HepG2 (cell line): Measurements from ENCODE around the gene SPTSSA. TPM values are rescaled to one million over a fixed set of nuclear protein-coding genes. Genes with fewer than 3 reads are reported as not detected.

ENCODE experiments used
- BCL6 ChIP-seq: IDR thresholded peaks from 2 replicates; pipeline ENCODE4 v1.6.1; 2016; ENCODE audit warnings: missing genetic modification reagents, missing compliant biosample characterization
- MEF2D ChIP-seq: sonication (generic); formaldehyde crosslinking; IDR thresholded peaks from 2 replicates; pipeline ENCODE4 v1.5.1; 2020; ENCODE audit warnings: mild to moderate bottlenecking, missing genetic modification reagents
- NR2C2 ChIP-seq: sonication (generic); formaldehyde crosslinking; IDR thresholded peaks from 2 replicates; pipeline ENCODE4 v1.4.0; 2020; ENCODE audit warnings: missing genetic modification reagents, mild to moderate bottlenecking, moderate library complexity, borderline replicate concordance
- RNF2 ChIP-seq: fragments of 450-650 bp; conservative IDR thresholded peaks from 2 replicates; pipeline ENCODE4 v1.6.1; 2016; ENCODE audit warnings: low read depth
- SKIL ChIP-seq: sonication (generic); formaldehyde crosslinking; IDR thresholded peaks from 2 replicates; pipeline ENCODE4 v1.8.0; 2022; ENCODE audit warnings: missing genetic modification reagents, mild to moderate bottlenecking, moderate library complexity, borderline replicate concordance
- TEAD3 ChIP-seq: optimal IDR thresholded peaks from 2 replicates; pipeline ENCODE3; 2016; ENCODE audit warnings: borderline replicate concordance
- ZBED4 ChIP-seq: sonication (generic); formaldehyde crosslinking; IDR thresholded peaks from 2 replicates; pipeline ENCODE4 v1.4.0; 2020; ENCODE audit warnings: missing genetic modification reagents, borderline replicate concordance
- ZNF547 ChIP-seq: sonication (generic); formaldehyde crosslinking; IDR thresholded peaks from 2 replicates; pipeline ENCODE4 v1.5.1; 2020; ENCODE audit warnings: mild to moderate bottlenecking, missing genetic modification reagents
- polyA plus RNA-seq, 8 experiments: library from polyadenylated mRNA; depleted of rRNA in 3 of 8; stranded (reverse) in 7 of 8; unstranded in 1 of 8; fragments of >200 nt; fragmentation: Illumina TruSeq in 4 of 8; extraction: Trizol in 4 of 8; gene quantifications; 2 replicates each; pipeline versions ENCODE4 v1.2.1 to v1.2.3, GENCODE V29; 2011 to 2016; ENCODE audit warnings: low read depth in 4 of 8, missing spikeins in 1 of 8, mixed read lengths in 1 of 8; ENCODE audit not compliant: insufficient read depth in 1 of 8
- total RNA-seq, 5 experiments: library from RNA; depleted of rRNA; stranded (reverse); fragments of >200 nt; fragmentation: Illumina TruSeq; extraction: Trizol; gene quantifications; 2 replicates each; pipeline ENCODE4 v1.2.3, GENCODE V29; 2016; ENCODE audit warnings: low read depth in 1 of 5
- TF ChIP-seq, protein P1 (sequence below): sonication (generic); formaldehyde crosslinking; IDR thresholded peaks from 2 replicates; pipeline ENCODE4 v1.5.0; 2020; ENCODE audit warnings: mild to moderate bottlenecking, missing genetic modification reagents, moderate library complexity
- TF ChIP-seq, protein P2 (sequence below), 2 experiments: IDR thresholded peaks; 2 replicates each; pipeline ENCODE4 v1.6.1; 2011 to 2012; ENCODE audit warnings: low read length in 2 of 2, borderline replicate concordance in 1 of 2, low read depth in 1 of 2, mild to moderate bottlenecking in 1 of 2, moderate library complexity in 1 of 2
- TF ChIP-seq, protein P3 (sequence below): sonication (generic); formaldehyde crosslinking; conservative IDR thresholded peaks from 2 replicates; pipeline ENCODE4 v1.8.0; 2022; ENCODE audit warnings: mild to moderate bottlenecking, moderate library complexity, missing genetic modification reagents

The SPTSSA gene
- total and polyA plus RNA-seq, 2 of the 13 experiments (the other 11 are each of a cell fraction or from before 2014, with no cell fraction given): 19.1 to 86.1 TPM

DNA sequence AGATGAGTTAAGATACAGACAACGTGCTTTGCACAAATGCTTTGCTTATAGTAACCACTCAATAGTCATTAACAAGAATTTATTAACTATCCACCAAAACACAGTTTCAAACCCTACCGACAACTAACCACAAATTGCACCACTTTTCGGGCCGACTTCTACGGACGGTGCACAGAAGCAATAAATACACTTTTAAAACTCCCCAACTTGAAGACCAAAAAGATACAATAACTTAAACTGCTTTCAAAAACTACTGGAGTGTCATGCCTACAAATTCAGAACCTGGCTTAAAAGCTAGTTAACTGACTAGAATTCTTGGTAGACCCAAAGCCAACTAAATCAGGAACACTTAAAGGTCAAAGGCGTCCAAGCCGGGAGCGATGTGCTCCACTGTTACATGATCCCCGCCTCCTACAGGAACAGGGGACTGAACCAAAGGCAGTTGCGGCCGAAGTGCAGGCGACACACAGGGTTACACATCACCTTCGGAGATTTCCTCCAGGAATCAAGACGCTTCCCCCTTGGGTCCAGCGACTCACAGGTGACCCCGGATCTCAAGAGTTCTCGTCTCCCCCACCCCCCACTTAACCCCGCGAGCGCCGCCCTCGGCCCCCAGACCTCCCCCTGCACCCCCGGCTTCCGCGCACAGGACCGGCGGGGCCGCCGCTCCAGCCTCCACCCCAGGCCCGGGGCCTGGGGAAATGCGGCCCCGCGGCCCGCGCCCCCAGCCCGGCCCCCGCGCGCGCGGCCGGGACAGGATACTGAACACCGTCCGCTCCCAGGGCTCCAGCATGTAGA lies 507 bp downstream of the SPTSSA start (continued):
- TF ChIP-seq ZBED4 (CRISPR knock-in tag) (no peak), ZNF547 (CRISPR knock-in tag) (no peak; the same call in none of the 2 replicates), SKIL (CRISPR knock-in tag) (no peak), MEF2D (CRISPR knock-in tag) (no peak), NR2C2 (no peak; the same call in 1 of the 2 replicates), RNF2 (0 out of 2 replicates have a peak, but pooled peaks have one; percentile 31), BCL6 (CRISPR knock-in tag) (peak; percentile 74), TEAD3 (no peak)
- TF ChIP-seq, protein P1, sequence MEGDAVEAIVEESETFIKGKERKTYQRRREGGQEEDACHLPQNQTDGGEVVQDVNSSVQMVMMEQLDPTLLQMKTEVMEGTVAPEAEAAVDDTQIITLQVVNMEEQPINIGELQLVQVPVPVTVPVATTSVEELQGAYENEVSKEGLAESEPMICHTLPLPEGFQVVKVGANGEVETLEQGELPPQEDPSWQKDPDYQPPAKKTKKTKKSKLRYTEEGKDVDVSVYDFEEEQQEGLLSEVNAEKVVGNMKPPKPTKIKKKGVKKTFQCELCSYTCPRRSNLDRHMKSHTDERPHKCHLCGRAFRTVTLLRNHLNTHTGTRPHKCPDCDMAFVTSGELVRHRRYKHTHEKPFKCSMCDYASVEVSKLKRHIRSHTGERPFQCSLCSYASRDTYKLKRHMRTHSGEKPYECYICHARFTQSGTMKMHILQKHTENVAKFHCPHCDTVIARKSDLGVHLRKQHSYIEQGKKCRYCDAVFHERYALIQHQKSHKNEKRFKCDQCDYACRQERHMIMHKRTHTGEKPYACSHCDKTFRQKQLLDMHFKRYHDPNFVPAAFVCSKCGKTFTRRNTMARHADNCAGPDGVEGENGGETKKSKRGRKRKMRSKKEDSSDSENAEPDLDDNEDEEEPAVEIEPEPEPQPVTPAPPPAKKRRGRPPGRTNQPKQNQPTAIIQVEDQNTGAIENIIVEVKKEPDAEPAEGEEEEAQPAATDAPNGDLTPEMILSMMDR: 0 out of 2 replicates have a peak, but pooled peaks have one; percentile 23
- TF ChIP-seq, protein P2, sequence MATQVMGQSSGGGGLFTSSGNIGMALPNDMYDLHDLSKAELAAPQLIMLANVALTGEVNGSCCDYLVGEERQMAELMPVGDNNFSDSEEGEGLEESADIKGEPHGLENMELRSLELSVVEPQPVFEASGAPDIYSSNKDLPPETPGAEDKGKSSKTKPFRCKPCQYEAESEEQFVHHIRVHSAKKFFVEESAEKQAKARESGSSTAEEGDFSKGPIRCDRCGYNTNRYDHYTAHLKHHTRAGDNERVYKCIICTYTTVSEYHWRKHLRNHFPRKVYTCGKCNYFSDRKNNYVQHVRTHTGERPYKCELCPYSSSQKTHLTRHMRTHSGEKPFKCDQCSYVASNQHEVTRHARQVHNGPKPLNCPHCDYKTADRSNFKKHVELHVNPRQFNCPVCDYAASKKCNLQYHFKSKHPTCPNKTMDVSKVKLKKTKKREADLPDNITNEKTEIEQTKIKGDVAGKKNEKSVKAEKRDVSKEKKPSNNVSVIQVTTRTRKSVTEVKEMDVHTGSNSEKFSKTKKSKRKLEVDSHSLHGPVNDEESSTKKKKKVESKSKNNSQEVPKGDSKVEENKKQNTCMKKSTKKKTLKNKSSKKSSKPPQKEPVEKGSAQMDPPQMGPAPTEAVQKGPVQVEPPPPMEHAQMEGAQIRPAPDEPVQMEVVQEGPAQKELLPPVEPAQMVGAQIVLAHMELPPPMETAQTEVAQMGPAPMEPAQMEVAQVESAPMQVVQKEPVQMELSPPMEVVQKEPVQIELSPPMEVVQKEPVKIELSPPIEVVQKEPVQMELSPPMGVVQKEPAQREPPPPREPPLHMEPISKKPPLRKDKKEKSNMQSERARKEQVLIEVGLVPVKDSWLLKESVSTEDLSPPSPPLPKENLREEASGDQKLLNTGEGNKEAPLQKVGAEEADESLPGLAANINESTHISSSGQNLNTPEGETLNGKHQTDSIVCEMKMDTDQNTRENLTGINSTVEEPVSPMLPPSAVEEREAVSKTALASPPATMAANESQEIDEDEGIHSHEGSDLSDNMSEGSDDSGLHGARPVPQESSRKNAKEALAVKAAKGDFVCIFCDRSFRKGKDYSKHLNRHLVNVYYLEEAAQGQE (IDR thresholded peaks at IDR 0.05; ENCODE audit: borderline replicate concordance in 1 of 2, low read depth in 1 of 2, low read length in 2 of 2): peak in 1 of 2 experiments; percentile 31; a peak in 1 of 4 replicates
- TF ChIP-seq, protein P3, sequence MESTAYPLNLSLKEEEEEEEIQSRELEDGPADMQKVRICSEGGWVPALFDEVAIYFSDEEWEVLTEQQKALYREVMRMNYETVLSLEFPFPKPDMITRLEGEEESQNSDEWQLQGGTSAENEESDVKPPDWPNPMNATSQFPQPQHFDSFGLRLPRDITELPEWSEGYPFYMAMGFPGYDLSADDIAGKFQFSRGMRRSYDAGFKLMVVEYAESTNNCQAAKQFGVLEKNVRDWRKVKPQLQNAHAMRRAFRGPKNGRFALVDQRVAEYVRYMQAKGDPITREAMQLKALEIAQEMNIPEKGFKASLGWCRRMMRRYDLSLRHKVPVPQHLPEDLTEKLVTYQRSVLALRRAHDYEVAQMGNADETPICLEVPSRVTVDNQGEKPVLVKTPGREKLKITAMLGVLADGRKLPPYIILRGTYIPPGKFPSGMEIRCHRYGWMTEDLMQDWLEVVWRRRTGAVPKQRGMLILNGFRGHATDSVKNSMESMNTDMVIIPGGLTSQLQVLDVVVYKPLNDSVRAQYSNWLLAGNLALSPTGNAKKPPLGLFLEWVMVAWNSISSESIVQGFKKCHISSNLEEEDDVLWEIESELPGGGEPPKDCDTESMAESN: no peak
